Upper lobe of right lung (tissue), 1 donor: ENCODE data around the gene LBH. TPM values are rescaled to one million over a fixed set of nuclear protein-coding genes. Genes with fewer than 3 reads are reported as not detected.

Experiments used
- ATAC-seq: fragments of 200-7000 bp; cut with Tn5 transposase; one replicate; pipeline ENCODE4 v1.9.1; 2020; ENCODE audit warnings: mild to moderate bottlenecking, moderate library complexity
- DNase-seq: peaks from one replicate; pipeline ENCODE4 v3.0.0-alpha.2; 2020
- H3K27ac ChIP-seq: fragments of 200-600 bp; one replicate; pipeline ENCODE4 v1.8.0; 2022
- H3K27me3 ChIP-seq: fragments of 200-600 bp; one replicate; pipeline ENCODE4 v1.8.0; 2022; ENCODE audit warnings: mild to moderate bottlenecking
- H3K36me3 ChIP-seq: fragments of 200-600 bp; one replicate; pipeline ENCODE4 v1.8.0; 2022
- H3K4me1 ChIP-seq: fragments of 200-600 bp; one replicate; pipeline ENCODE4 v1.8.0; 2022
- H3K4me3 ChIP-seq: fragments of 200-600 bp; one replicate; pipeline ENCODE4 v1.8.0; 2022; ENCODE audit warnings: mild to moderate bottlenecking
- H3K9me3 ChIP-seq: fragments of 200-600 bp; one replicate; pipeline ENCODE4 v1.8.0; 2022
- CTCF ChIP-seq: fragments of 200-600 bp; IDR thresholded peaks from one replicate; pipeline ENCODE4 v1.8.0; 2022; ENCODE audit warnings: antibody characterized with exemption
- intact Hi-C: fragments of 100-400 bp; cut with DNase I; formaldehyde crosslinking; loops from one replicate; pipeline ENCODE4 v1.11.0; 2022
- total RNA-seq: library from RNA; stranded (reverse); fragmentation: NEBNext Ultra II Directional; extraction: Animal tissue kit (Norgen Biotek cat#: 25700); gene quantifications from one replicate; pipeline ENCODE4 v1.2.1, GENCODE V29; 2021
- donor health status: DM: no; HTN: yes; CAD: no; lungs with severe emphysema.

Gene LBH
- total RNA-seq, 1 donor from 2014 or later = 272 TPM

DNA sequence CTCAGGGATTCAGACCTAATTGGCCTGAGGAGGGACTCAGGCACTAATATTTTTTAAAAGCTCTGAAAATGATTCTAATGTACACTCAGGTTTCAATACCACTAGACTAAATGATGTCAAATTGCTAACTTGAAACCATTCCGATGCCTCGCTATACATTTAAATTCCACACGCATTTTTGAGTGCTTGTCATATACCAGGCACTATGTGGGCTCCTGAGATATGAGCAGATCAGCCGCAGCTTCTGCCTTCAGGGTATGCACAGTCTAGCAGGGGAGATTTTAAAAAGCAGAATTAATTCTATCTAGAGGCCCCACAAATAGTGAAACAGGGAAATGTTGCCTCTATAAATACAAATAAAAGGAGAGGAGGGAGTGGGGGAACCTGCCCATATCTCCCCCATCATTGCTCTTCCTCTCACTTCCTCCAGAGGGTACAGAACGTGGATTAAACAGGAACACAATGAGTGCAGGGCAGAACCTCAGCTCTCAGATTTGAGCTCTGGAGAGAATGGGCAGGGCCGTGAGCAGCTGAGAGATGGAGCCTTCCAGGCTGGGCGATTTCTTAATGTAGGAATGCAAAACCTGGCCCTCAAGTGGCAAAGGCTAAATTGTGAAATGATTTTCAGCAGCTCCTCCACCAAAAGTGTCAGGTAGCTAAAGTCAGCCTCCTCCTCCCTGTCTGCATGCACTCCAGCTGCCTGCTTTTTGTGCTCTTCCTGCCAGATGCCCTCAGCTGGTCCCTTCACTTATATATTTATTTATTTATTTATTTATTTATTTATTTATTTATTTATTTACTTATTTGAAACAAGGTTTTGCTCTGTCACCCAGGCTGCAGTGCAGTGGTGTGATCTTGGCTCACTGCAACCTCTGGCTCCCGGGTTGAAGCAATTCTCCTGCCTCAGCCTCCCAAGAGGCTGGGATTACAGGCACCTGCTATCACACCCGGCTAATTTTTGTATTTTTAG is 24.6 kb upstream of the LBH start:
- Histone ChIP-seq H3K27ac (no peak overlapping the region), H3K27me3 (no peaks in the 10 kb centered on the region), H3K4me1 (peaks cover 4% of the 10 kb centered on the region), H3K36me3 (no peaks in the 10 kb centered on the region), H3K9me3 (no peaks in the 10 kb centered on the region), H3K4me3 (no peak overlapping the region)
- DNase-seq = no peak
- peak; percentile 77 for ATAC-seq
- intact Hi-C loops = loop anchor here (5.0 kb wide), 1 partner anchor 501 kb away; no protein-coding TSS in a partner anchor
- no peak for TF ChIP-seq CTCF

DNA sequence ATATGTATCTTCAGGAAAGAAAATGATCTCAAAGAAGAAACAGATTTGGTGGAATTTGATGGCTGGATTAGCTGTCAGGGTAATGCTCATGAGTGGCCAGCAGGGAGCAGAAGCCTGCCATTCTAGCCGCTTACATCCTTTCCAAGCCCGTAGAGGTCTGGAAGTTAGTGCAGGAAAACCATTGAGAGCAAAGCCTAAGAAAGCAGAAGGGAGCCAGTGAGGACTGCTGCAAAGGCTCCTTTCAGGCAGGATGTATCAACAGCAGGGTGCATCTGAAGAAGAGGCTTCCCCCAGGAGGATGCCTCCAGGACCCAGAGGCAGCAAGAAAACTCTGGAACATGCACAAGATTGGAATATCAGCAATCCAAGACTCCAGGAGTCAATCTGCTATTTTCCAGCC is 22.9 kb upstream of the LBH start:
- DNase-seq (no peak), ATAC-seq (peak; percentile 91)
- no peaks in the 10 kb centered on the region for H3K9me3 ChIP-seq
- H3K36me3 ChIP-seq = no peaks in the 10 kb centered on the region
- peaks cover 4% of the 10 kb centered on the region for H3K4me1 ChIP-seq
- no peaks in the 10 kb centered on the region for H3K27me3 ChIP-seq
- no peak overlapping the region for H3K27ac ChIP-seq
- TF ChIP-seq CTCF = peak; percentile 92
- no peak overlapping the region for H3K4me3 ChIP-seq
- intact Hi-C loops = loop anchor here (5.0 kb wide), 1 partner anchor 499 kb away; no protein-coding TSS in a partner anchor

DNA sequence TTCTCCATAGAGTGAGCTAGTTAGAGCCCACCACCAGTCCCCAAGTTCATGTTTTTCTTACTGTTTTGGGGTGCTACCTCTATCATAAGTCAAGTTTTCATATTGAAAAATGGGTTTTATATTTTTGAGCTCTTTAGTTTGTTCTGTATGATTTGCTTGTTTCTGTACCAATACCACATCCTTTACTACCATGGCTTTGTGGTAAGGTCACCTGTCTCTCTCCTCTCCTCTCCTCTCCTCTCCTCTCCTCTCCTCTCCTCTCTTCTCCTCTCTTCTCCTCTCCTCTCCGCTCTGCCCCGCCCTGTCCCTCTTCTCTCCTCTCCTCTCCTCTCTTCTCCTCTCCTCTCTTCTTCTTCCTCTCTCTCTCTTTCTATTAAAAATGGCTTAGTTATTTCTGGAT is 22.1 kb upstream of the LBH start:
- no peaks in the 10 kb centered on the region for H3K27me3 ChIP-seq
- H3K27ac ChIP-seq = no peak overlapping the region
- H3K4me1 ChIP-seq = peaks cover 4% of the 10 kb centered on the region
- no peaks in the 10 kb centered on the region for H3K9me3 ChIP-seq
- DNase-seq (no peak), ATAC-seq (no peak)
- no peak overlapping the region for H3K4me3 ChIP-seq
- no peaks in the 10 kb centered on the region for H3K36me3 ChIP-seq
- TF ChIP-seq CTCF = no peak
- intact Hi-C loops = loop anchor here (5.0 kb wide), 1 partner anchor 498 kb away; no protein-coding TSS in a partner anchor

DNA sequence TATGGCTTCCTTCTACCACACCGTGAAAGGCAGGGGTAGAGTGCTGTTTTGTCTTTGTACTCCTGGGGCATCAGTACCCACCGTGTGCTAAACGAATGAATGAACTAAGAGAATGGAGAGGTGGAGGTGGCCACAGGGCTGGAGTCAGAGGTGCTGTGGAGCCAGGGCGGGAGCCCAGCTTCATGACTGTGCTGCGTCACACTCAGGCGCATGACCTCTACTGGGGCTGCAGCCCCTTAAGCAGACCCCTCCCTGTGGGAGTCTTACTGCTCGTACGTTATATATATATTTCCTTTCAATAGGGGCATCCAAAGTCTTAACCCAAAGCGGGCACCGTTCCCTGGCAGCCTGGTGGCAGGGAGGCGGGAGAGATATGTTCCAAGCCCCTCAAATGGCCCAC is 18.0 kb upstream of the LBH start:
- no peak for TF ChIP-seq CTCF
- ATAC-seq (no peak), DNase-seq (no peak)
- H3K9me3 ChIP-seq = no peaks in the 10 kb centered on the region
- peaks cover 4% of the 10 kb centered on the region for H3K4me1 ChIP-seq
- no peaks in the 10 kb centered on the region for H3K27me3 ChIP-seq
- H3K27ac ChIP-seq = no peak overlapping the region
- H3K4me3 ChIP-seq = no peak overlapping the region
- H3K36me3 ChIP-seq = no peaks in the 10 kb centered on the region
- intact Hi-C loops = no loop called here

DNA sequence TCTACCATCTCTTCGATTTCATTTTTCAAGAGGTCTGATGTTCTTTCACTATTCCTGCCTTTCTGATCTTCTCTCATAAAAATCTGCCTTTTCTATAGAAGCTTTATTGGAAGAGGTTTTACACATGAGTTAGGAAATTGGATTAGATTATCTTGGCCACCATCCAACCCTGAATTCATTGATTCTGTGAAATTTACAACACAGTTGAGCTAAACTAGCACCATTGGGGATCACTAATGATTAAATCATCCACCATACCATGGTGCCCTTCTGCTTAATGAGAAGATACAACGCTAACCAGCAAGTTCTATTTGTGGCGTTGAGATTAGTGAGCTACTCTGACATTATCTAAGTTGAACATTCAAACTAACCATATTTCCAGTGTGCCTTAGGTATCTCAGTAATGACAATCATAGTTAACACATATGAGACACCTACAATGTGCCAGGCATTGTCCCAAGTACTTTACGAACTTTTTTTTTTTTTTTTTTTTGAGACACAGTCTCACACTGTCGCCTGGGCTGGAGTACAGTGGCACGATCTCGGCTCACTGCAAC is 17.3 kb upstream of the LBH start:
- no peak for ATAC-seq
- intact Hi-C loops = no loop called here
- TF ChIP-seq CTCF = no peak

More for the DNA sequence above, 17.3 kb upstream of the LBH start:
- Histone ChIP-seq H3K36me3 (no peaks in the 10 kb centered on the region), H3K4me1 (no peaks in the 10 kb centered on the region), H3K27me3 (no peaks in the 10 kb centered on the region), H3K27ac (no peak overlapping the region), H3K4me3 (no peak overlapping the region), H3K9me3 (no peaks in the 10 kb centered on the region)
- no peak for DNase-seq
